GM21381 (cell line): Measurements from ENCODE around the gene UNC45A.
A peak's percentile ranks its signal among the peaks of the same experiment; 100 is the strongest.

Experiments
- ATAC-seq: cut with Tn5 transposase; IDR thresholded peaks from one replicate; pipeline ENCODE4 v1.9.1; 2021; ENCODE audit warnings: mild to moderate bottlenecking, moderate library complexity; ENCODE audit not compliant: unreplicated experiment

The UNC45A gene

GRCh38 chr15:90994417-90995311, 59.6 kb downstream of the UNC45A start, which contains the start of gene PRC1:
Gene PRC1 (minus strand): TSS chr15:90994535. CDS start chr15:90994417, 118 bp downstream.
- ATAC-seq, result peak; percentile 94

- ATAC-seq, result no peak
These were observed 63.7 kb downstream of the UNC45A start for GRCh38 chr15:90998737-90999136.

GRCh38 chr15:91001209-91001608, 66.1 kb downstream of the UNC45A start:
- no peak for ATAC-seq
